GM23338 (cell line): ENCODE data around the gene TBL3. TPM values are rescaled to one million over a fixed set of nuclear protein-coding genes. Genes with fewer than 3 reads are reported as not detected.
A peak's percentile ranks its signal among the peaks of the same experiment; 100 is the strongest.

ENCODE experiments used
- ATAC-seq: fragments of 200-7000 bp; cut with Tn5 transposase; 3 replicates; pipeline ENCODE4 v1.9.1; 2020
- DNase-seq: peaks from one replicate; pipeline ENCODE4 v3.0.0-alpha.2; 2015; ENCODE audit warnings: low spot score
- H2AFZ ChIP-seq: fragments of 200-600 bp; sonication (generic); 2 replicates; pipeline ENCODE4 v1.8.0; 2016; ENCODE audit warnings: antibody characterized with exemption, mild to moderate bottlenecking, moderate library complexity
- H3F3A ChIP-seq: fragments of 200-600 bp; sonication (generic); replicated peaks from 2 replicates; pipeline ENCODE4 v1.8.0; 2017; ENCODE audit warnings: antibody characterized with exemption, mixed run types, low read depth
- H3K27ac ChIP-seq: fragments of 200-600 bp; sonication (generic); 2 replicates; pipeline ENCODE4 v1.6.1; 2016; ENCODE audit warnings: low read depth
- H3K27me3 ChIP-seq: fragments of 200-600 bp; sonication (generic); 2 replicates; pipeline ENCODE4 v1.8.0; 2016; ENCODE audit warnings: mild to moderate bottlenecking, mixed run types, moderate library complexity; ENCODE audit not compliant: insufficient read depth
- H3K36me3 ChIP-seq: fragments of 200-600 bp; sonication (generic); 2 replicates; pipeline ENCODE4 v1.8.0; 2016; ENCODE audit warnings: mild to moderate bottlenecking; ENCODE audit not compliant: insufficient read depth
- H3K4me1 ChIP-seq: fragments of 200-600 bp; sonication (generic); 2 replicates; pipeline ENCODE4 v1.8.0; 2016; ENCODE audit warnings: mild to moderate bottlenecking, moderate library complexity; ENCODE audit not compliant: insufficient read depth
- H3K4me2 ChIP-seq: fragments of 200-600 bp; sonication (generic); 2 replicates; pipeline ENCODE4 v1.7.1; 2017; ENCODE audit warnings: mixed run types
- H3K4me3 ChIP-seq: fragments of 200-600 bp; sonication (generic); 2 replicates; pipeline ENCODE4 v1.6.1; 2016; ENCODE audit warnings: mixed run types
- H3K79me2 ChIP-seq: fragments of 200-600 bp; sonication (generic); replicated peaks from 2 replicates; pipeline ENCODE4 v1.8.0; 2017; ENCODE audit warnings: mild to moderate bottlenecking; ENCODE audit not compliant: insufficient read depth
- H3K9me2 ChIP-seq: fragments of 200-600 bp; sonication (generic); 2 replicates; pipeline ENCODE4 v1.8.0; 2017; ENCODE audit not compliant: insufficient read depth
- H4K20me1 ChIP-seq: fragments of 200-600 bp; sonication (generic); replicated peaks from 2 replicates; pipeline ENCODE4 v1.8.0; 2017; ENCODE audit warnings: mild to moderate bottlenecking; ENCODE audit not compliant: insufficient read depth
- H3K27ac Mint-ChIP-seq: 2 replicates; pipeline ENCODE4 v1.8.0; 2020; ENCODE audit warnings: inconsistent platforms, mild to moderate bottlenecking, moderate library complexity, mixed read lengths
- H3K27me3 Mint-ChIP-seq: 3 replicates; pipeline ENCODE4 v1.8.0; 2022; ENCODE audit warnings: low read depth, mild to moderate bottlenecking, moderate library complexity, mixed read lengths, inconsistent platforms; ENCODE audit not compliant: insufficient read depth, poor library complexity
- H3K36me3 Mint-ChIP-seq: 3 replicates; pipeline ENCODE4 v1.8.0; 2021; ENCODE audit warnings: low read depth, mild to moderate bottlenecking, inconsistent platforms, moderate library complexity, mixed read lengths
- H3K4me1 Mint-ChIP-seq: 3 replicates; pipeline ENCODE4 v1.8.0; 2020; ENCODE audit warnings: mild to moderate bottlenecking, inconsistent platforms, mixed read lengths
- H3K4me3 Mint-ChIP-seq: 3 replicates; pipeline ENCODE4 v1.8.0; 2021; ENCODE audit warnings: moderate library complexity, mild to moderate bottlenecking, inconsistent platforms, mixed read lengths
- H3K9me3 Mint-ChIP-seq: 3 replicates; pipeline ENCODE4 v1.8.0; 2020; ENCODE audit warnings: moderate library complexity, mild to moderate bottlenecking, inconsistent platforms, mixed read lengths
- ETS1 ChIP-seq: IDR thresholded peaks from 2 replicates; pipeline ENCODE4 v1.6.1; 2016; ENCODE audit warnings: antibody characterized with exemption
- EZH2 ChIP-seq: fragments of 200-600 bp; sonication (generic); IDR thresholded peaks from one replicate; pipeline ENCODE4 v1.8.0; 2017; ENCODE audit warnings: antibody characterized with exemption, mild to moderate bottlenecking, low read depth; ENCODE audit not compliant: unreplicated experiment
- EZH2phosphoT487 ChIP-seq: fragments of 200-600 bp; sonication (generic); IDR thresholded peaks from one replicate; pipeline ENCODE4 v1.8.1; 2018; ENCODE audit warnings: antibody characterized with exemption; ENCODE audit not compliant: unreplicated experiment
- NANOG ChIP-seq: IDR thresholded peaks from 2 replicates; pipeline ENCODE4 v1.6.1; 2016; ENCODE audit warnings: antibody characterized with exemption, borderline replicate concordance
- POLR2AphosphoS5 ChIP-seq: IDR thresholded peaks from 2 replicates; pipeline ENCODE4 v1.6.1; 2016; ENCODE audit warnings: antibody characterized with exemption, low read depth
- ZNF114 ChIP-seq: fragments of 250-450 bp; sonication (Bioruptor Pico); IDR thresholded peaks from 2 replicates; pipeline ENCODE4 v1.5.0; 2020; ENCODE audit warnings: mild to moderate bottlenecking, moderate library complexity
- ZNF462 ChIP-seq: fragments of 250-450 bp; sonication (Bioruptor Pico); IDR thresholded peaks from 2 replicates; pipeline ENCODE4 v1.5.0; 2020; ENCODE audit warnings: mild to moderate bottlenecking, moderate library complexity
- polyA plus RNA-seq: library from polyadenylated mRNA; unstranded; fragments of >200 nt; fragmentation: Nextera tagmentation; extraction: Ambion mirVana; gene quantifications from 2 replicates; pipeline ENCODE4 v1.2.1, GENCODE V29; 2016
- total RNA-seq: library from RNA; depleted of rRNA; stranded (reverse); fragments of >200 nt; shearing (Covaris generic); gene quantifications from 2 replicates; pipeline ENCODE4 v1.2.3, GENCODE V29; 2014

Gene TBL3
- total and polyA plus RNA-seq, 2 experiments from 2014 or later: 67.0 to 157 TPM

- TF ChIP-seq ZNF462 (CRISPR knock-in tag) (no peak), NANOG (no peak)
Measured at GRCh38 chr16:2023092-2024031, 51.5 kb downstream of the TBL3 start (continued).

GRCh38 chr16:2024032-2024420 lies 52.2 kb downstream of the TBL3 start:
- no peak overlapping the region for H3K27ac ChIP-seq
- peak overlapping the region; percentile 89 for H3K4me2 ChIP-seq
- H4K20me1 ChIP-seq: no peaks in the 10 kb centered on the region
- no peaks in the 10 kb centered on the region for H3K9me2 ChIP-seq
- DNase-seq: no peak
- H3K36me3 ChIP-seq: no peaks in the 10 kb centered on the region
- no peak overlapping the region for H3K27ac Mint-ChIP-seq
- H3F3A ChIP-seq: peaks cover 5% of the 10 kb centered on the region
- H3K36me3 Mint-ChIP-seq: peaks cover 3% of the 10 kb centered on the region; the same call in 1 of the 3 replicates
- no peaks in the 10 kb centered on the region for H3K79me2 ChIP-seq
- peaks cover 43% of the 10 kb centered on the region for H3K27me3 Mint-ChIP-seq
- peak overlapping the region; percentile 68; the same call in 1 of the 2 replicates for H3K4me3 ChIP-seq
- H3K27me3 ChIP-seq: peaks cover 68% of the 10 kb centered on the region
- no peaks in the 10 kb centered on the region; the same call in 1 of the 2 replicates for H3K4me1 ChIP-seq
- H3K4me1 Mint-ChIP-seq: peaks cover 14% of the 10 kb centered on the region
- ATAC-seq: no peak
- H3K9me3 Mint-ChIP-seq: no peaks in the 10 kb centered on the region
- H2AFZ ChIP-seq: peak overlapping the region; percentile 97
- peak overlapping the region; percentile 57 for H3K4me3 Mint-ChIP-seq
- no peak for TF ChIP-seq EZH2
- no peak for TF ChIP-seq POLR2AphosphoS5
- TF ChIP-seq ZNF114 (CRISPR knock-in tag): no peak
- no peak for TF ChIP-seq ZNF462 (CRISPR knock-in tag)
- TF ChIP-seq EZH2phosphoT487: no peak
- TF ChIP-seq ETS1: no peak
